Endometrial microvascular endothelial cells (primary cell): ENCODE results near the gene AKNA. TPM values are rescaled to one million over a fixed set of nuclear protein-coding genes. Genes with fewer than 3 reads are reported as not detected.
"Not testable (repeated sequence)": the region's sequence is repeated elsewhere in the genome, so short reads cannot be mapped to it uniquely, and the experiment has no call there.

Experiments
- in situ Hi-C: cut with HindIII; loops from 2 replicates; pipeline ENCODE4 v1.10.0; 2017; ENCODE audit warnings: low sequenced_read_pairs, low pct_unique_long_range_greater_than_20kb; ENCODE audit errors: inconsistent ontology term
- total RNA-seq: library from RNA; depleted of rRNA; stranded (reverse); fragments of >200 nt; gene quantifications from one replicate; pipeline ENCODE4 v1.2.3, GENCODE V29; 2015; ENCODE audit errors: inconsistent ontology term

Gene AKNA
- total RNA-seq, 1 donor from 2014 or later, result 14.9 TPM

GRCh38 chr9:114331229-114332195, 56.3 kb downstream of the AKNA start:
- in situ Hi-C loops, result not testable (repeated sequence)

- in situ Hi-C loops, result no loop called here
These were observed 57.1 kb downstream of the AKNA start for GRCh38 chr9:114330636-114331035.

- in situ Hi-C loops, result not testable (repeated sequence)
These were observed 58.2 kb downstream of the AKNA start, which contains the start of gene ORM2 for GRCh38 chr9:114329625-114330022. Gene ORM2 (plus strand): TSS chr9:114329869. CDS start chr9:114329905, 36 bp downstream.

- in situ Hi-C loops, result not testable (repeated sequence)
These were observed 58.7 kb downstream of the AKNA start for GRCh38 chr9:114328937-114329624.

- in situ Hi-C loops, result not testable (repeated sequence)
These were observed 59.4 kb downstream of the AKNA start for GRCh38 chr9:114328357-114328820.

- in situ Hi-C loops, result no loop called here
These were observed 60.0 kb downstream of the AKNA start for GRCh38 chr9:114327749-114328148.

- in situ Hi-C loops, result not testable (repeated sequence)
These were observed 62.0 kb downstream of the AKNA start for GRCh38 chr9:114325684-114326254.

- in situ Hi-C loops, result not testable (repeated sequence)
These were observed 62.8 kb downstream of the AKNA start for GRCh38 chr9:114324965-114325364.

- in situ Hi-C loops, result no loop called here
These were observed 63.3 kb downstream of the AKNA start for GRCh38 chr9:114324492-114324891.

- in situ Hi-C loops, result not testable (repeated sequence)
These were observed 63.9 kb downstream of the AKNA start for GRCh38 chr9:114323849-114324248.

GRCh38 chr9:114322831-114323531, 64.8 kb downstream of the AKNA start, which contains the start of gene ORM1:
Gene ORM1 (plus strand): TSS chr9:114323098. CDS start chr9:114323134, 36 bp downstream.
- in situ Hi-C loops, result not testable (repeated sequence)

GRCh38 chr9:114322160-114322818, 65.5 kb downstream of the AKNA start:
- in situ Hi-C loops, result not testable (repeated sequence)

- in situ Hi-C loops, result no loop called here
These were observed 66.0 kb downstream of the AKNA start for GRCh38 chr9:114321759-114322158.

- in situ Hi-C loops, result not testable (repeated sequence)
These were observed 67.1 kb downstream of the AKNA start for GRCh38 chr9:114320710-114321109.

- in situ Hi-C loops, result no loop called here
These were observed 68.6 kb downstream of the AKNA start for GRCh38 chr9:114319147-114319546.

- in situ Hi-C loops, result no loop called here
These were observed 69.4 kb downstream of the AKNA start for GRCh38 chr9:114318416-114318815.

GRCh38 chr9:114317665-114318357, 70.0 kb downstream of the AKNA start:
- in situ Hi-C loops, result no loop called here
